GM23338 (cell line): ENCODE results near the gene PDE4B. TPM values are rescaled to one million over a fixed set of nuclear protein-coding genes. Genes with fewer than 3 reads are reported as not detected.

Source experiments
- ATAC-seq: fragments of 200-7000 bp; cut with Tn5 transposase; 3 replicates; pipeline ENCODE4 v1.9.1; 2020
- DNase-seq: peaks from one replicate; pipeline ENCODE4 v3.0.0-alpha.2; 2015; ENCODE audit warnings: low spot score
- H2AFZ ChIP-seq: fragments of 200-600 bp; sonication (generic); 2 replicates; pipeline ENCODE4 v1.8.0; 2016; ENCODE audit warnings: antibody characterized with exemption, mild to moderate bottlenecking, moderate library complexity
- H3F3A ChIP-seq: fragments of 200-600 bp; sonication (generic); replicated peaks from 2 replicates; pipeline ENCODE4 v1.8.0; 2017; ENCODE audit warnings: antibody characterized with exemption, mixed run types, low read depth
- H3K27ac ChIP-seq: fragments of 200-600 bp; sonication (generic); 2 replicates; pipeline ENCODE4 v1.6.1; 2016; ENCODE audit warnings: low read depth
- H3K27me3 ChIP-seq: fragments of 200-600 bp; sonication (generic); 2 replicates; pipeline ENCODE4 v1.8.0; 2016; ENCODE audit warnings: mild to moderate bottlenecking, mixed run types, moderate library complexity; ENCODE audit not compliant: insufficient read depth
- H3K36me3 ChIP-seq: fragments of 200-600 bp; sonication (generic); 2 replicates; pipeline ENCODE4 v1.8.0; 2016; ENCODE audit warnings: mild to moderate bottlenecking; ENCODE audit not compliant: insufficient read depth
- H3K4me1 ChIP-seq: fragments of 200-600 bp; sonication (generic); 2 replicates; pipeline ENCODE4 v1.8.0; 2016; ENCODE audit warnings: mild to moderate bottlenecking, moderate library complexity; ENCODE audit not compliant: insufficient read depth
- H3K4me2 ChIP-seq: fragments of 200-600 bp; sonication (generic); 2 replicates; pipeline ENCODE4 v1.7.1; 2017; ENCODE audit warnings: mixed run types
- H3K4me3 ChIP-seq: fragments of 200-600 bp; sonication (generic); 2 replicates; pipeline ENCODE4 v1.6.1; 2016; ENCODE audit warnings: mixed run types
- H3K79me2 ChIP-seq: fragments of 200-600 bp; sonication (generic); replicated peaks from 2 replicates; pipeline ENCODE4 v1.8.0; 2017; ENCODE audit warnings: mild to moderate bottlenecking; ENCODE audit not compliant: insufficient read depth
- H3K9me2 ChIP-seq: fragments of 200-600 bp; sonication (generic); 2 replicates; pipeline ENCODE4 v1.8.0; 2017; ENCODE audit not compliant: insufficient read depth
- H4K20me1 ChIP-seq: fragments of 200-600 bp; sonication (generic); replicated peaks from 2 replicates; pipeline ENCODE4 v1.8.0; 2017; ENCODE audit warnings: mild to moderate bottlenecking; ENCODE audit not compliant: insufficient read depth
- H3K27ac Mint-ChIP-seq: 2 replicates; pipeline ENCODE4 v1.8.0; 2020; ENCODE audit warnings: inconsistent platforms, mild to moderate bottlenecking, moderate library complexity, mixed read lengths
- H3K27me3 Mint-ChIP-seq: 3 replicates; pipeline ENCODE4 v1.8.0; 2022; ENCODE audit warnings: low read depth, mild to moderate bottlenecking, moderate library complexity, mixed read lengths, inconsistent platforms; ENCODE audit not compliant: insufficient read depth, poor library complexity
- H3K36me3 Mint-ChIP-seq: 3 replicates; pipeline ENCODE4 v1.8.0; 2021; ENCODE audit warnings: low read depth, mild to moderate bottlenecking, inconsistent platforms, moderate library complexity, mixed read lengths
- H3K4me1 Mint-ChIP-seq: 3 replicates; pipeline ENCODE4 v1.8.0; 2020; ENCODE audit warnings: mild to moderate bottlenecking, inconsistent platforms, mixed read lengths
- H3K4me3 Mint-ChIP-seq: 3 replicates; pipeline ENCODE4 v1.8.0; 2021; ENCODE audit warnings: moderate library complexity, mild to moderate bottlenecking, inconsistent platforms, mixed read lengths
- H3K9me3 Mint-ChIP-seq: 3 replicates; pipeline ENCODE4 v1.8.0; 2020; ENCODE audit warnings: moderate library complexity, mild to moderate bottlenecking, inconsistent platforms, mixed read lengths
- CREB1 ChIP-seq: fragments of 250-450 bp; sonication (Bioruptor Pico); IDR thresholded peaks from 2 replicates; pipeline ENCODE4 v1.5.0; 2020; ENCODE audit warnings: low read depth, mild to moderate bottlenecking, moderate library complexity
- EZH2 ChIP-seq: fragments of 200-600 bp; sonication (generic); IDR thresholded peaks from one replicate; pipeline ENCODE4 v1.8.0; 2017; ENCODE audit warnings: antibody characterized with exemption, mild to moderate bottlenecking, low read depth; ENCODE audit not compliant: unreplicated experiment
- EZH2phosphoT487 ChIP-seq: fragments of 200-600 bp; sonication (generic); IDR thresholded peaks from one replicate; pipeline ENCODE4 v1.8.1; 2018; ENCODE audit warnings: antibody characterized with exemption; ENCODE audit not compliant: unreplicated experiment
- JUNB ChIP-seq: IDR thresholded peaks from one replicate; pipeline ENCODE4 v1.6.1; 2016; ENCODE audit warnings: antibody characterized with exemption; ENCODE audit not compliant: unreplicated experiment
- NANOG ChIP-seq: IDR thresholded peaks from 2 replicates; pipeline ENCODE4 v1.6.1; 2016; ENCODE audit warnings: antibody characterized with exemption, borderline replicate concordance
- ZNF114 ChIP-seq: fragments of 250-450 bp; sonication (Bioruptor Pico); IDR thresholded peaks from 2 replicates; pipeline ENCODE4 v1.5.0; 2020; ENCODE audit warnings: mild to moderate bottlenecking, moderate library complexity
- ZNF331 ChIP-seq: fragments of 250-450 bp; sonication (Bioruptor Pico); IDR thresholded peaks from 2 replicates; pipeline ENCODE4 v1.5.0; 2020; ENCODE audit warnings: low read depth, mild to moderate bottlenecking, moderate library complexity
- polyA plus RNA-seq: library from polyadenylated mRNA; unstranded; fragments of >200 nt; fragmentation: Nextera tagmentation; extraction: Ambion mirVana; gene quantifications from 2 replicates; pipeline ENCODE4 v1.2.1, GENCODE V29; 2016
- total RNA-seq: library from RNA; depleted of rRNA; stranded (reverse); fragments of >200 nt; shearing (Covaris generic); gene quantifications from 2 replicates; pipeline ENCODE4 v1.2.3, GENCODE V29; 2014
- TF ChIP-seq, protein P1 (sequence below): IDR thresholded peaks from one replicate; pipeline ENCODE4 v1.6.1; 2018; ENCODE audit warnings: antibody characterized with exemption; ENCODE audit not compliant: unreplicated experiment
- TF ChIP-seq, protein P2 (sequence below): IDR thresholded peaks from 2 replicates; pipeline ENCODE4 v1.6.1; 2016; ENCODE audit warnings: antibody characterized with exemption
- TF ChIP-seq, protein P3 (sequence below), 2 experiments: fragments of 200-600 bp in 1 of 2; sonication (generic) in 1 of 2; conservative IDR thresholded peaks; 2 replicates each; pipeline versions ENCODE4 v1.5.1 to v1.6.1; 2016 to 2017; ENCODE audit warnings: antibody characterized with exemption in 2 of 2, low read depth in 2 of 2, mild to moderate bottlenecking in 2 of 2, moderate library complexity in 1 of 2

Gene PDE4B
- total and polyA plus RNA-seq, 2 experiments from 2014 or later: 14.0 to 25.6 TPM

DNA sequence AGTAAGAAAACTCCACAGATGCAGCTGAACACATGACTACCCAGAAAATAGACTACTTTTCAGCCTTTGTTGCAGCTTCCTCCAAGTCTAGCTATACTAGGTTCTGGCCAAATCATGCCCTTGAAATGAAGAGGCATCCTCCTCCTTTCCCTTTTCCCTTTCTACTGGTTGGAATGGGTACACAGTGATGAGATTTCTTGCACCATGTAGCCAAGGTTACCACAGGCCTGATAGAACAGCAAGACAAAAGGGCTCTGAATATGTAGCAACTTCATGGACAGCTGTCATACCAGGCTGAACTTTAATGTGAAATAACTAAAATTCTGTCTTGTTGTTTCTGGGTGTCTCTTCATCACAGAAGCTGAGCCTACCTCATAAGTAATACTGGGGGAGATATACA is 146.5 kb downstream of the PDE4B start (continued):
- TF ChIP-seq, protein P1, sequence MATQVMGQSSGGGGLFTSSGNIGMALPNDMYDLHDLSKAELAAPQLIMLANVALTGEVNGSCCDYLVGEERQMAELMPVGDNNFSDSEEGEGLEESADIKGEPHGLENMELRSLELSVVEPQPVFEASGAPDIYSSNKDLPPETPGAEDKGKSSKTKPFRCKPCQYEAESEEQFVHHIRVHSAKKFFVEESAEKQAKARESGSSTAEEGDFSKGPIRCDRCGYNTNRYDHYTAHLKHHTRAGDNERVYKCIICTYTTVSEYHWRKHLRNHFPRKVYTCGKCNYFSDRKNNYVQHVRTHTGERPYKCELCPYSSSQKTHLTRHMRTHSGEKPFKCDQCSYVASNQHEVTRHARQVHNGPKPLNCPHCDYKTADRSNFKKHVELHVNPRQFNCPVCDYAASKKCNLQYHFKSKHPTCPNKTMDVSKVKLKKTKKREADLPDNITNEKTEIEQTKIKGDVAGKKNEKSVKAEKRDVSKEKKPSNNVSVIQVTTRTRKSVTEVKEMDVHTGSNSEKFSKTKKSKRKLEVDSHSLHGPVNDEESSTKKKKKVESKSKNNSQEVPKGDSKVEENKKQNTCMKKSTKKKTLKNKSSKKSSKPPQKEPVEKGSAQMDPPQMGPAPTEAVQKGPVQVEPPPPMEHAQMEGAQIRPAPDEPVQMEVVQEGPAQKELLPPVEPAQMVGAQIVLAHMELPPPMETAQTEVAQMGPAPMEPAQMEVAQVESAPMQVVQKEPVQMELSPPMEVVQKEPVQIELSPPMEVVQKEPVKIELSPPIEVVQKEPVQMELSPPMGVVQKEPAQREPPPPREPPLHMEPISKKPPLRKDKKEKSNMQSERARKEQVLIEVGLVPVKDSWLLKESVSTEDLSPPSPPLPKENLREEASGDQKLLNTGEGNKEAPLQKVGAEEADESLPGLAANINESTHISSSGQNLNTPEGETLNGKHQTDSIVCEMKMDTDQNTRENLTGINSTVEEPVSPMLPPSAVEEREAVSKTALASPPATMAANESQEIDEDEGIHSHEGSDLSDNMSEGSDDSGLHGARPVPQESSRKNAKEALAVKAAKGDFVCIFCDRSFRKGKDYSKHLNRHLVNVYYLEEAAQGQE: no peak
- TF ChIP-seq, protein P2, sequence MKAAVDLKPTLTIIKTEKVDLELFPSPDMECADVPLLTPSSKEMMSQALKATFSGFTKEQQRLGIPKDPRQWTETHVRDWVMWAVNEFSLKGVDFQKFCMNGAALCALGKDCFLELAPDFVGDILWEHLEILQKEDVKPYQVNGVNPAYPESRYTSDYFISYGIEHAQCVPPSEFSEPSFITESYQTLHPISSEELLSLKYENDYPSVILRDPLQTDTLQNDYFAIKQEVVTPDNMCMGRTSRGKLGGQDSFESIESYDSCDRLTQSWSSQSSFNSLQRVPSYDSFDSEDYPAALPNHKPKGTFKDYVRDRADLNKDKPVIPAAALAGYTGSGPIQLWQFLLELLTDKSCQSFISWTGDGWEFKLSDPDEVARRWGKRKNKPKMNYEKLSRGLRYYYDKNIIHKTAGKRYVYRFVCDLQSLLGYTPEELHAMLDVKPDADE: no peak
- TF ChIP-seq, protein P3, sequence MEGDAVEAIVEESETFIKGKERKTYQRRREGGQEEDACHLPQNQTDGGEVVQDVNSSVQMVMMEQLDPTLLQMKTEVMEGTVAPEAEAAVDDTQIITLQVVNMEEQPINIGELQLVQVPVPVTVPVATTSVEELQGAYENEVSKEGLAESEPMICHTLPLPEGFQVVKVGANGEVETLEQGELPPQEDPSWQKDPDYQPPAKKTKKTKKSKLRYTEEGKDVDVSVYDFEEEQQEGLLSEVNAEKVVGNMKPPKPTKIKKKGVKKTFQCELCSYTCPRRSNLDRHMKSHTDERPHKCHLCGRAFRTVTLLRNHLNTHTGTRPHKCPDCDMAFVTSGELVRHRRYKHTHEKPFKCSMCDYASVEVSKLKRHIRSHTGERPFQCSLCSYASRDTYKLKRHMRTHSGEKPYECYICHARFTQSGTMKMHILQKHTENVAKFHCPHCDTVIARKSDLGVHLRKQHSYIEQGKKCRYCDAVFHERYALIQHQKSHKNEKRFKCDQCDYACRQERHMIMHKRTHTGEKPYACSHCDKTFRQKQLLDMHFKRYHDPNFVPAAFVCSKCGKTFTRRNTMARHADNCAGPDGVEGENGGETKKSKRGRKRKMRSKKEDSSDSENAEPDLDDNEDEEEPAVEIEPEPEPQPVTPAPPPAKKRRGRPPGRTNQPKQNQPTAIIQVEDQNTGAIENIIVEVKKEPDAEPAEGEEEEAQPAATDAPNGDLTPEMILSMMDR (conservative IDR thresholded peaks at IDR 0.05; ENCODE audit: low read depth in 2 of 2): no peak
- TF ChIP-seq EZH2: no peak
- TF ChIP-seq JUNB: no peak
- TF ChIP-seq EZH2phosphoT487: no peak
- TF ChIP-seq NANOG: no peak
- TF ChIP-seq ZNF114 (CRISPR knock-in tag): no peak
- TF ChIP-seq ZNF331 (CRISPR knock-in tag): no peak

DNA sequence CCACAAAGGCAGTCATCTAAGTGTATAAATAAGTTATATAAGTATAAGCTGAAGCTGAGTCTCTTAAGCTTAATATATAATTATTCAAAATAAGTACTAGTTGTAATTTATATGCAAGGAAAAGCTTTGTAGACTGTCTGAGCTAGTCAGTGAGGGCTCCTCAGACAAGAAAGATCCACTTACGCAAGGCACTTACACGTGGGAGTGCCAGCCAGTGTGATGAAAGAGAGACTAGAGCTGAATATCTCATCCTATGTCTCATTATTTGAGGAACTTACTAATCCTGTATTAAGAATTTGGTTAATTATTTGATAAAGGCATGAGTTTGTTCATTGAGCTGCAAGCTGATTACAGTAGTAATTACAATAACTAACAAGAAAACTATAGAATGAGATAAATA is 146.9 kb downstream of the PDE4B start:
- H2AFZ ChIP-seq: no peak overlapping the region
- no peaks in the 10 kb centered on the region for H3K4me1 ChIP-seq
- no peak overlapping the region for H3K27ac Mint-ChIP-seq
- no peaks in the 10 kb centered on the region for H3F3A ChIP-seq
- no peak overlapping the region for H3K27ac ChIP-seq
- H3K4me1 Mint-ChIP-seq: no peaks in the 10 kb centered on the region
- H3K27me3 ChIP-seq: no peaks in the 10 kb centered on the region
- H3K36me3 ChIP-seq: no peaks in the 10 kb centered on the region
- no peaks in the 10 kb centered on the region for H3K36me3 Mint-ChIP-seq
- H3K4me3 ChIP-seq: no peak overlapping the region
- DNase-seq: no peak
- no peaks in the 10 kb centered on the region for H3K9me2 ChIP-seq
- peaks cover 2% of the 10 kb centered on the region for H3K27me3 Mint-ChIP-seq
- H4K20me1 ChIP-seq: no peaks in the 10 kb centered on the region
- no peak overlapping the region for H3K4me2 ChIP-seq
- H3K4me3 Mint-ChIP-seq: no peak overlapping the region
- no peak for ATAC-seq
- H3K9me3 Mint-ChIP-seq: no peaks in the 10 kb centered on the region
- H3K79me2 ChIP-seq: no peaks in the 10 kb centered on the region
- TF ChIP-seq, protein P3 (conservative IDR thresholded peaks at IDR 0.05; ENCODE audit: low read depth in 2 of 2): no peak
- TF ChIP-seq EZH2phosphoT487 (no peak), EZH2 (no peak), NANOG (no peak), CREB1 (no peak), JUNB (no peak)
